OCI-LY7 (cell line): ENCODE measurements around the gene SDC3.

ENCODE experiments used
- CTCF ChIP-seq: fragments of 200-600 bp; sonication (generic); conservative IDR thresholded peaks from 2 replicates; pipeline ENCODE4 v1.5.1; 2014; ENCODE audit warnings: mild to moderate bottlenecking, antibody characterized with exemption, low read length, moderate library complexity, mixed read lengths
- EZH2phosphoT487 ChIP-seq: fragments of 200-600 bp; sonication (generic); IDR thresholded peaks from 2 replicates; pipeline ENCODE4 v1.6.1; 2018; ENCODE audit warnings: low read depth, borderline replicate concordance, mild to moderate bottlenecking, mixed run types, antibody characterized with exemption, low read length, moderate library complexity, mixed read lengths

GRCh38 chr1:30845237-30845903 is 63.2 kb downstream of the SDC3 start:
- TF ChIP-seq CTCF (no peak), EZH2phosphoT487 (no peak)
